Measurements from ENCODE around the gene APBB1IP.
"Not testable (repeated sequence)": the region's sequence is repeated elsewhere in the genome, so short reads cannot be mapped to it uniquely, and the experiment has no call there.

The APBB1IP gene

GRCh38 chr10:26503911-26504310, 65.8 kb downstream of the APBB1IP start:
- Histone ChIP-seq H2BK5ac (ENCODE audit: low read depth, low read length, poor library complexity) (no peak overlapping the region), H4K12ac (ENCODE audit: low read depth, low read length) (no peak overlapping the region), H3K9ac (ENCODE audit: low read length) (no peak overlapping the region), H3K18ac (ENCODE audit: low read length) (no peak overlapping the region), H3K4me2 (ENCODE audit: low read length) (no peak overlapping the region), H2AFZ (ENCODE audit: insufficient read depth, low read length, poor library complexity) (no peak overlapping the region), H4K8ac (ENCODE audit: low read depth, low read length) (no peak overlapping the region), H3K36me3 (ENCODE audit: control insufficient read depth in 1 of 2, insufficient read depth in 2 of 2, low read length in 2 of 2) (peaks cover 1 to 3% of the 10 kb centered on the region in 2 experiments), H3K79me1 (ENCODE audit: low read length) (peaks cover 20% of the 10 kb centered on the region), H2BK120ac (ENCODE audit: insufficient read depth, low read length, poor library complexity) (no peak overlapping the region), H2BK12ac (ENCODE audit: low read length) (no peak overlapping the region), H3K23ac (ENCODE audit: low read length) (no peak overlapping the region), H3K14ac (ENCODE audit: low read length) (no peak overlapping the region), H3K4me3 (ENCODE audit: low read depth, low read length) (no peak overlapping the region), H3K4ac (ENCODE audit: low read depth, low read length) (no peak overlapping the region), H4K91ac (ENCODE audit: low read depth, low read length) (no peak overlapping the region), H3K27me3 (ENCODE audit: insufficient read depth, low read length) (no peaks in the 10 kb centered on the region), H3K27ac (ENCODE audit: low read depth, low read length) (peak overlapping the region; percentile 78), H3K4me1 (ENCODE audit: control insufficient read depth in 1 of 2, insufficient read depth in 2 of 2, low read length in 2 of 2) (peaks cover 8 to 15% of the 10 kb centered on the region in 2 experiments), H3K79me2 (ENCODE audit: control insufficient read depth, insufficient read depth, low read length, poor library complexity) (no peaks in the 10 kb centered on the region), H3K9me3 (ENCODE audit: insufficient read depth, low read depth, low read length) (no peaks in the 10 kb centered on the region), H2AK5ac (ENCODE audit: low read length) (no peak overlapping the region)
- DNase-seq: peak; percentile 70 to 75
- WGBS (ENCODE audit: extremely low coverage, insufficient coverage, insufficient read length): no CpG with 5 or more reads among the region's 3 CpGs

- not testable (repeated sequence) for H3K9ac ChIP-seq (ENCODE audit: low read length); H2AFZ ChIP-seq (ENCODE audit: insufficient read depth, low read length, poor library complexity); H3K27me3 ChIP-seq (ENCODE audit: insufficient read depth, low read length); H3K23ac ChIP-seq (ENCODE audit: low read length); H3K79me2 ChIP-seq (ENCODE audit: control insufficient read depth, insufficient read depth, low read length, poor library complexity); H4K12ac ChIP-seq (ENCODE audit: low read depth, low read length); H2AK5ac ChIP-seq (ENCODE audit: low read length); H3K9me3 ChIP-seq (ENCODE audit: insufficient read depth, low read depth, low read length); H3K36me3 ChIP-seq (ENCODE audit: control insufficient read depth in 1 of 2, insufficient read depth in 2 of 2, low read length in 2 of 2); H3K4me2 ChIP-seq (ENCODE audit: low read length); H3K4me3 ChIP-seq (ENCODE audit: low read depth, low read length)
- peak overlapping the region; percentile 81 for H3K14ac ChIP-seq (ENCODE audit: low read length)
- H4K91ac ChIP-seq (ENCODE audit: low read depth, low read length): peak overlapping the region; percentile 29
- peak overlapping the region; percentile 78 for H3K27ac ChIP-seq (ENCODE audit: low read depth, low read length)
- H3K4ac ChIP-seq (ENCODE audit: low read depth, low read length): peak overlapping the region; percentile 29
- peaks cover 8 to 15% of the 10 kb centered on the region in 2 experiments for H3K4me1 ChIP-seq (ENCODE audit: control insufficient read depth in 1 of 2, insufficient read depth in 2 of 2, low read length in 2 of 2)
- peak overlapping the region; percentile 49 for H3K18ac ChIP-seq (ENCODE audit: low read length)
- H2BK5ac ChIP-seq (ENCODE audit: low read depth, low read length, poor library complexity): peak overlapping the region; percentile 71
- peak; percentile 63 to 68 for DNase-seq
- peak overlapping the region; percentile 84 for H2BK120ac ChIP-seq (ENCODE audit: insufficient read depth, low read length, poor library complexity)
- peaks cover 20% of the 10 kb centered on the region for H3K79me1 ChIP-seq (ENCODE audit: low read length)
- peak overlapping the region; percentile 50 for H2BK12ac ChIP-seq (ENCODE audit: low read length)
- H4K8ac ChIP-seq (ENCODE audit: low read depth, low read length): peak overlapping the region; percentile 26
- WGBS (ENCODE audit: extremely low coverage, insufficient coverage, insufficient read length): no CpG with 5 or more reads among the region's 10 CpGs
Observed at GRCh38 chr10:26504429-26504828, 66.3 kb downstream of the APBB1IP start.

- Histone ChIP-seq H2AFZ (ENCODE audit: insufficient read depth, low read length, poor library complexity) (no peak overlapping the region), H3K14ac (ENCODE audit: low read length) (peak overlapping the region; percentile 26), H3K23ac (ENCODE audit: low read length) (no peak overlapping the region), H4K8ac (ENCODE audit: low read depth, low read length) (peak overlapping the region; percentile 58), H3K4me2 (ENCODE audit: low read length) (no peak overlapping the region), H4K91ac (ENCODE audit: low read depth, low read length) (peak overlapping the region; percentile 29), H2AK5ac (ENCODE audit: low read length) (peak overlapping the region; percentile 56), H2BK120ac (ENCODE audit: insufficient read depth, low read length, poor library complexity) (peak overlapping the region; percentile 71), H2BK5ac (ENCODE audit: low read depth, low read length, poor library complexity) (peak overlapping the region; percentile 71), H3K4me3 (ENCODE audit: low read depth, low read length) (no peak overlapping the region), H3K4me1 (ENCODE audit: control insufficient read depth in 1 of 2, insufficient read depth in 2 of 2, low read length in 2 of 2) (peaks cover 8 to 15% of the 10 kb centered on the region in 2 experiments), H3K9me3 (ENCODE audit: insufficient read depth, low read depth, low read length) (no peaks in the 10 kb centered on the region), H3K9ac (ENCODE audit: low read length) (no peak overlapping the region), H3K18ac (ENCODE audit: low read length) (no peak overlapping the region), H3K27me3 (ENCODE audit: insufficient read depth, low read length) (no peaks in the 10 kb centered on the region), H3K79me1 (ENCODE audit: low read length) (peaks cover 20% of the 10 kb centered on the region), H3K79me2 (ENCODE audit: control insufficient read depth, insufficient read depth, low read length, poor library complexity) (no peaks in the 10 kb centered on the region), H2BK12ac (ENCODE audit: low read length) (peak overlapping the region; percentile 10), H3K4ac (ENCODE audit: low read depth, low read length) (no peak overlapping the region), H3K36me3 (ENCODE audit: control insufficient read depth in 1 of 2, insufficient read depth in 2 of 2, low read length in 2 of 2) (peaks cover 0 to 3% of the 10 kb centered on the region in 2 experiments), H3K27ac (ENCODE audit: low read depth, low read length) (no peak overlapping the region), H4K12ac (ENCODE audit: low read depth, low read length) (no peak overlapping the region)
- DNase-seq: no peak
- WGBS (ENCODE audit: extremely low coverage, insufficient coverage, insufficient read length): no CpG with 5 or more reads among the region's 5 CpGs
Observed at GRCh38 chr10:26505491-26505890, 67.3 kb downstream of the APBB1IP start.

- Histone ChIP-seq H2BK120ac (ENCODE audit: insufficient read depth, low read length, poor library complexity) (peak overlapping the region; percentile 52), H3K27me3 (ENCODE audit: insufficient read depth, low read length) (no peaks in the 10 kb centered on the region), H2BK12ac (ENCODE audit: low read length) (peak overlapping the region; percentile 63), H3K4me3 (ENCODE audit: low read depth, low read length) (no peak overlapping the region), H2AFZ (ENCODE audit: insufficient read depth, low read length, poor library complexity) (no peak overlapping the region), H4K91ac (ENCODE audit: low read depth, low read length) (peak overlapping the region; percentile 50), H3K27ac (ENCODE audit: low read depth, low read length) (no peak overlapping the region), H4K8ac (ENCODE audit: low read depth, low read length) (peak overlapping the region; percentile 4), H3K79me2 (ENCODE audit: control insufficient read depth, insufficient read depth, low read length, poor library complexity) (no peaks in the 10 kb centered on the region), H3K14ac (ENCODE audit: low read length) (no peak overlapping the region), H2AK5ac (ENCODE audit: low read length) (peak overlapping the region; percentile 11), H3K9me3 (ENCODE audit: insufficient read depth, low read depth, low read length) (no peaks in the 10 kb centered on the region), H3K4me2 (ENCODE audit: low read length) (no peak overlapping the region), H2BK5ac (ENCODE audit: low read depth, low read length, poor library complexity) (peak overlapping the region; percentile 30), H3K36me3 (ENCODE audit: control insufficient read depth in 1 of 2, insufficient read depth in 2 of 2, low read length in 2 of 2) (no peaks in the 10 kb centered on the region), H3K9ac (ENCODE audit: low read length) (no peak overlapping the region), H4K12ac (ENCODE audit: low read depth, low read length) (no peak overlapping the region), H3K23ac (ENCODE audit: low read length) (no peak overlapping the region), H3K4ac (ENCODE audit: low read depth, low read length) (peak overlapping the region; percentile 29), H3K18ac (ENCODE audit: low read length) (no peak overlapping the region), H3K4me1 (ENCODE audit: control insufficient read depth in 1 of 2, insufficient read depth in 2 of 2, low read length in 2 of 2) (peaks cover 8 to 15% of the 10 kb centered on the region in 2 experiments), H3K79me1 (ENCODE audit: low read length) (peaks cover 20% of the 10 kb centered on the region)
- no CpG with 5 or more reads among the region's 3 CpGs for WGBS (ENCODE audit: extremely low coverage, insufficient coverage, insufficient read length)
- DNase-seq: peak; percentile 45 to 54
Observed at GRCh38 chr10:26506736-26507135, 68.6 kb downstream of the APBB1IP start.
